MM.1S (cell line): ENCODE measurements around the gene DLX1.

Experiments
- EZH2 ChIP-seq: fragments of 300-600 bp; sonication (generic); optimal IDR thresholded peaks from 2 replicates; pipeline ENCODE3; 2017; ENCODE audit warnings: low read depth, mild to moderate bottlenecking, antibody characterized with exemption, low read length, mixed read lengths
- EZH2phosphoT487 ChIP-seq: fragments of 300-600 bp; sonication (generic); IDR thresholded peaks from 2 replicates; pipeline ENCODE4 v1.6.1; 2018; ENCODE audit warnings: antibody characterized with exemption, low read length
- TF ChIP-seq, protein P1 (sequence below): fragments of 300-600 bp; sonication (generic); IDR thresholded peaks from 2 replicates; pipeline ENCODE4 v1.5.1; 2016; ENCODE audit warnings: antibody characterized with exemption, low read length, mixed read lengths

DNA sequence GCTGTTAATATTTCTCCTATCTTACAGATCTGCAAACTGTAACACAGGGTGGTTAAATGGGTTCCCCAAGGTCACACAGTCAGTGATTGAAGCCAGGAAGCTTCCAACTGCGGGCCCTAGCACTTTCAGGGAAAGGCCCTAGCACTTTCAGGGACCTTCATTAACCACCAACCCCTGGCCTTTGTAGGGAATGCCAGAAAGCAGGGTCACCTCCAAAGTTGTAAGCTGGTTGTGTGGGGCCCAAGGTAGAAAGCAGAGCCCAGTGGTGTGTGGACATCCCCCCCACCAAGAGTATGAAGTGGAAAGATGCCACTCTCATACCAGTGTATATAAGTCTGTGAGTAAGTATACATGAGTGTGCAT, 13.0 kb downstream of the DLX1 start:
- TF ChIP-seq, protein P1, sequence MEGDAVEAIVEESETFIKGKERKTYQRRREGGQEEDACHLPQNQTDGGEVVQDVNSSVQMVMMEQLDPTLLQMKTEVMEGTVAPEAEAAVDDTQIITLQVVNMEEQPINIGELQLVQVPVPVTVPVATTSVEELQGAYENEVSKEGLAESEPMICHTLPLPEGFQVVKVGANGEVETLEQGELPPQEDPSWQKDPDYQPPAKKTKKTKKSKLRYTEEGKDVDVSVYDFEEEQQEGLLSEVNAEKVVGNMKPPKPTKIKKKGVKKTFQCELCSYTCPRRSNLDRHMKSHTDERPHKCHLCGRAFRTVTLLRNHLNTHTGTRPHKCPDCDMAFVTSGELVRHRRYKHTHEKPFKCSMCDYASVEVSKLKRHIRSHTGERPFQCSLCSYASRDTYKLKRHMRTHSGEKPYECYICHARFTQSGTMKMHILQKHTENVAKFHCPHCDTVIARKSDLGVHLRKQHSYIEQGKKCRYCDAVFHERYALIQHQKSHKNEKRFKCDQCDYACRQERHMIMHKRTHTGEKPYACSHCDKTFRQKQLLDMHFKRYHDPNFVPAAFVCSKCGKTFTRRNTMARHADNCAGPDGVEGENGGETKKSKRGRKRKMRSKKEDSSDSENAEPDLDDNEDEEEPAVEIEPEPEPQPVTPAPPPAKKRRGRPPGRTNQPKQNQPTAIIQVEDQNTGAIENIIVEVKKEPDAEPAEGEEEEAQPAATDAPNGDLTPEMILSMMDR: no peak
- TF ChIP-seq EZH2: no peak
- no peak for TF ChIP-seq EZH2phosphoT487
